SK-N-SH (cell line): Measurements from ENCODE around the gene PLEKHM2. TPM values are rescaled to one million over a fixed set of nuclear protein-coding genes. Genes with fewer than 3 reads are reported as not detected.

ENCODE experiments used
- CTCF ChIA-PET: fragments of 300-600, 350-600 bp; formaldehyde crosslinking; extraction: SDS; loops from one replicate; lab custom pipeline; 2021; lab: Yijun Ruan, JAX
- POLR2A ChIA-PET: fragments of 350-600 bp; sonication (Branson Sonifier 250); formaldehyde crosslinking; extraction: SDS; loops from one replicate; lab custom pipeline; 2020; ENCODE audit warnings: antibody characterized with exemption, inconsistent platforms; lab: Yijun Ruan, JAX
- DNase-seq: peaks from one replicate; pipeline ENCODE4 v3.0.0; 2012
- H2AFZ ChIP-seq: fragments of 200-600 bp; sonication (generic); 2 replicates; pipeline ENCODE4 v1.8.1; 2016; ENCODE audit warnings: antibody characterized with exemption, mild to moderate bottlenecking, low read depth
- H3F3A ChIP-seq: fragments of 200-600 bp; sonication (generic); replicated peaks from 2 replicates; pipeline ENCODE3; 2016; ENCODE audit warnings: antibody characterized with exemption, mild to moderate bottlenecking; ENCODE audit not compliant: insufficient read depth
- H3K27ac ChIP-seq, 2 experiments: fragments of 200-500 bp in 1 of 2; fragments of 200-600 bp in 1 of 2; sonication (Bioruptor generic) in 1 of 2; sonication (generic), shearing (Covaris generic) in 1 of 2; 2 replicates each; pipeline versions ENCODE4 v1.5.1 to v1.6.1; 2014 to 2016; ENCODE audit warnings: low read depth in 2 of 2, inconsistent platforms in 1 of 2, low read length in 1 of 2, mild to moderate bottlenecking in 1 of 2, mixed read lengths in 1 of 2
- H3K27me3 ChIP-seq: fragments of 200-600 bp; sonication (generic), shearing (Covaris generic); 2 replicates; pipeline ENCODE4 v1.6.1; 2016; ENCODE audit warnings: mixed run types; ENCODE audit not compliant: insufficient read depth
- H3K36me3 ChIP-seq, 2 experiments: fragments of 200-500 bp in 1 of 2; fragments of 200-600 bp in 1 of 2; sonication (Bioruptor generic) in 1 of 2; sonication (generic) in 1 of 2; replicated peaks in 1 of 2; 2 replicates each; pipeline versions ENCODE3 to v1.5.1; 2014 to 2016; ENCODE audit warnings: low read length in 1 of 2, mild to moderate bottlenecking in 1 of 2; ENCODE audit not compliant: insufficient read depth in 2 of 2, control insufficient read depth in 1 of 2
- H3K4me1 ChIP-seq, 2 experiments: fragments of 200-500 bp in 1 of 2; fragments of 200-600 bp in 1 of 2; sonication (Bioruptor generic) in 1 of 2; sonication (generic), shearing (Covaris generic) in 1 of 2; 2 replicates each; pipeline versions ENCODE4 v1.5.1 to v1.6.1; 2014 to 2016; ENCODE audit warnings: low read depth in 1 of 2, low read length in 1 of 2, mixed run types in 1 of 2; ENCODE audit not compliant: insufficient read depth in 2 of 2, control insufficient read depth in 1 of 2
- H3K4me2 ChIP-seq: fragments of 200-600 bp; sonication (generic), shearing (Covaris generic); 2 replicates; pipeline ENCODE4 v1.6.1; 2017; ENCODE audit warnings: mixed run types
- H3K4me3 ChIP-seq, 2 experiments: fragments of 200-500 bp in 1 of 2; fragments of 200-600 bp in 1 of 2; sonication (Bioruptor generic) in 1 of 2; sonication (generic), shearing (Covaris generic) in 1 of 2; 2 replicates each; pipeline versions ENCODE4 v1.5.1 to v1.8.1; 2014 to 2016; ENCODE audit warnings: low read depth in 2 of 2, inconsistent platforms in 1 of 2, low read length in 1 of 2, mild to moderate bottlenecking in 1 of 2, mixed read lengths in 1 of 2, moderate library complexity in 1 of 2
- H3K79me2 ChIP-seq: fragments of 200-600 bp; sonication (generic); 2 replicates; pipeline ENCODE4 v1.8.1; 2017; ENCODE audit warnings: mild to moderate bottlenecking; ENCODE audit not compliant: insufficient read depth
- H3K9ac ChIP-seq: fragments of 200-600 bp; sonication (generic); 2 replicates; pipeline ENCODE4 v1.6.1; 2017; ENCODE audit warnings: mixed run types
- H3K9me2 ChIP-seq: fragments of 200-600 bp; sonication (generic); 2 replicates; pipeline ENCODE4 v1.6.1; 2017; ENCODE audit warnings: mixed run types
- H3K9me3 ChIP-seq: fragments of 200-600 bp; sonication (generic); 2 replicates; pipeline ENCODE4 v1.6.1; 2017; ENCODE audit warnings: mixed run types, mild to moderate bottlenecking, moderate library complexity
- H4K20me1 ChIP-seq: fragments of 200-600 bp; sonication (generic); 2 replicates; pipeline ENCODE4 v1.6.1; 2017; ENCODE audit warnings: mild to moderate bottlenecking, mixed run types; ENCODE audit not compliant: insufficient read depth
- FOXJ3 ChIP-seq: sonication (generic); formaldehyde crosslinking; IDR thresholded peaks from 2 replicates; pipeline ENCODE4 v1.5.1; 2020; ENCODE audit warnings: mild to moderate bottlenecking, missing genetic modification reagents
- FOXM1 ChIP-seq: IDR thresholded peaks from 2 replicates; pipeline ENCODE4 v1.4.0; 2012; ENCODE audit warnings: low read depth, mild to moderate bottlenecking
- GATA2 ChIP-seq: sonication (generic); formaldehyde crosslinking; IDR thresholded peaks from 2 replicates; pipeline ENCODE4 v1.5.0; 2020; ENCODE audit warnings: mild to moderate bottlenecking, missing genetic modification reagents
- JUND ChIP-seq: IDR thresholded peaks from 2 replicates; pipeline ENCODE4 v1.4.0; 2012
- MEF2A ChIP-seq: IDR thresholded peaks from 2 replicates; pipeline ENCODE4 v1.4.0; 2012; ENCODE audit warnings: low read depth, borderline replicate concordance
- MXI1 ChIP-seq: IDR thresholded peaks from 2 replicates; pipeline ENCODE4 v1.6.1; 2012; ENCODE audit warnings: mild to moderate bottlenecking, low read depth, low read length, improper control_type of control experiment
- NRF1 ChIP-seq: IDR thresholded peaks from 2 replicates; pipeline ENCODE4 v1.6.1; 2012; ENCODE audit warnings: low read depth, mild to moderate bottlenecking, low read length
- RCOR1 ChIP-seq: fragments of 150-350 bp; IDR thresholded peaks from 2 replicates; pipeline ENCODE4 v1.6.1; 2017; ENCODE audit warnings: antibody characterized with exemption, low read length
- RXRA ChIP-seq: IDR thresholded peaks from 2 replicates; pipeline ENCODE4 v1.4.0; 2012; ENCODE audit warnings: low read depth, mild to moderate bottlenecking, borderline replicate concordance
- SIN3A ChIP-seq: IDR thresholded peaks from 2 replicates; pipeline ENCODE4 v1.6.1; 2012; ENCODE audit warnings: low read depth, mild to moderate bottlenecking, low read length, moderate library complexity, borderline replicate concordance
- TAF1 ChIP-seq: IDR thresholded peaks from 2 replicates; pipeline ENCODE4 v1.6.1; 2012; ENCODE audit warnings: low read depth, mild to moderate bottlenecking, low read length, moderate library complexity, borderline replicate concordance
- TEAD4 ChIP-seq: IDR thresholded peaks from 2 replicates; pipeline ENCODE4 v1.4.0; 2012; ENCODE audit warnings: mild to moderate bottlenecking, borderline replicate concordance; ENCODE audit not compliant: insufficient read depth
- YY1 ChIP-seq: IDR thresholded peaks from 2 replicates; pipeline ENCODE4 v1.4.0; 2012; ENCODE audit warnings: low read depth, mild to moderate bottlenecking
- WGBS: methylation state at CpG from one replicate; pipeline ENCODE4 v1.1.6; 2017; ENCODE audit warnings: low lambda C conversion rate; 5-methylcytosine and 5-hydroxymethylcytosine counted together
- polyA plus RNA-seq, 3 experiments: library from polyadenylated mRNA; depleted of rRNA; stranded (reverse); fragments of >200 nt; gene quantifications; 2 replicates each; pipeline ENCODE4 v1.2.3, GENCODE V29; 2012
- TF ChIP-seq, protein P1 (sequence below): IDR thresholded peaks from 2 replicates; pipeline ENCODE4 v1.4.0; 2012; ENCODE audit warnings: low read depth
- TF ChIP-seq, protein P2 (sequence below): IDR thresholded peaks from 2 replicates; pipeline ENCODE4 v1.4.0; 2012; ENCODE audit warnings: low read depth, borderline replicate concordance
- TF ChIP-seq, protein P3 (sequence below): fragments of 200-600 bp; sonication (generic); IDR thresholded peaks from 2 replicates; pipeline ENCODE4 v1.6.1; 2017; ENCODE audit warnings: antibody characterized with exemption, mild to moderate bottlenecking, moderate library complexity
- TF ChIP-seq, protein P4 (sequence below): IDR thresholded peaks from 2 replicates; pipeline ENCODE4 v1.4.0; 2012; ENCODE audit warnings: low read depth, borderline replicate concordance

Gene PLEKHM2
- polyA plus RNA-seq, 1 of the 3 experiments (the other 2 are of a cell fraction) = 38.9 TPM

DNA sequence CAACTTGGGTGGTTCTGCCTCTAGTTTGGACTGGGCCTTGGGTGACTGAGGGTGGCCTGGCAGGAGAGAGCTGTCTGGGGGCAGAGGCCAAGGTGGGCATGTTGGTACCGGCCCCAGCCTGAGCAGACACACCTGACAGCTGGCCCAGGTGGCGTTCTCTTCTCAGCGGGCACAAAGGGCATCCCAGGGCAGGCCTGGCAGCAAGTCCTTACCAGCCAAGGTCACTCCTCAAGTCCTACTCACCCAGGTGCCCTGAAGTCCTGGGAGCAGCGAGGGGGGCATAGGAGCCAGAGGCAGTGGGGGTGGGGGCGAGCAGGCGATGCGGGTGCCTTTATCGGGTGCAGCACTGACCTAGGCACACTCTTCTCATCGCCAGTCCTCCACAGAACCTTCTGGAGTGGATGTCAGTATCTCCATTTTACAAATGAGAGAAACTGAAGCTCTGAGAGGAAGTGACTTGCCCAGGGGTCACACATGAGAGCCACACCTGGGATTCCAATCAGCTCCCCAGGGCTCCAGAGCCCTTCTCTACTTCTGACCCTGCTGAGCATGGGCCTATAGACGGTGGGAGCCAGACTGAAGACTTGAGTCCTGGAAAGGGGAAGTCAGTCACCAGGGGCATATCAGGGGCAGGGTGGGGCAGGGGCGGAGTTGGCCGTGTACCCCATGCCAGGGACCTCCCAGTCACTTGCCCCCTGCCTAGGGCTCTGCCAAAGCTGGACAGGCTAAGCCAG is 51.4 kb downstream of the PLEKHM2 start:
- ChIA-PET POLR2A (no interaction called here), CTCF (interaction anchor here (1.5 kb wide), 1 partner anchor 20 kb away, joined by 3 read pairs; no protein-coding TSS in a partner anchor)
- Histone ChIP-seq H3K9me2 (no peaks in the 10 kb centered on the region), H4K20me1 (no peaks in the 10 kb centered on the region), H3K9me3 (no peaks in the 10 kb centered on the region), H3K4me3 (no peak overlapping the region), H3K4me2 (no peak overlapping the region), H3K9ac (no peak overlapping the region), H3K27ac (peak overlapping the region in 1 of 2 experiments; percentile 34; a peak in 1 of 4 replicates), H3K79me2 (no peaks in the 10 kb centered on the region), H3F3A (no peaks in the 10 kb centered on the region), H3K36me3 (peaks cover 0 to 39% of the 10 kb centered on the region in 2 experiments), H3K27me3 (no peaks in the 10 kb centered on the region), H3K4me1 (peaks cover 0 to 37% of the 10 kb centered on the region in 2 experiments; a peak in 1 of 4 replicates), H2AFZ (no peak overlapping the region)
- TF ChIP-seq GATA2 = no peak
- TF ChIP-seq RXRA = no peak
- TF ChIP-seq, protein P1, sequence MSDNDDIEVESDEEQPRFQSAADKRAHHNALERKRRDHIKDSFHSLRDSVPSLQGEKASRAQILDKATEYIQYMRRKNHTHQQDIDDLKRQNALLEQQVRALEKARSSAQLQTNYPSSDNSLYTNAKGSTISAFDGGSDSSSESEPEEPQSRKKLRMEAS = no peak
- TF ChIP-seq RCOR1 = no peak
- TF ChIP-seq, protein P2, sequence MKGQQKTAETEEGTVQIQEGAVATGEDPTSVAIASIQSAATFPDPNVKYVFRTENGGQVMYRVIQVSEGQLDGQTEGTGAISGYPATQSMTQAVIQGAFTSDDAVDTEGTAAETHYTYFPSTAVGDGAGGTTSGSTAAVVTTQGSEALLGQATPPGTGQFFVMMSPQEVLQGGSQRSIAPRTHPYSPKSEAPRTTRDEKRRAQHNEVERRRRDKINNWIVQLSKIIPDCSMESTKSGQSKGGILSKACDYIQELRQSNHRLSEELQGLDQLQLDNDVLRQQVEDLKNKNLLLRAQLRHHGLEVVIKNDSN = no peak
- no peak for TF ChIP-seq MEF2A
- TF ChIP-seq YY1 = no peak
- TF ChIP-seq, protein P3, sequence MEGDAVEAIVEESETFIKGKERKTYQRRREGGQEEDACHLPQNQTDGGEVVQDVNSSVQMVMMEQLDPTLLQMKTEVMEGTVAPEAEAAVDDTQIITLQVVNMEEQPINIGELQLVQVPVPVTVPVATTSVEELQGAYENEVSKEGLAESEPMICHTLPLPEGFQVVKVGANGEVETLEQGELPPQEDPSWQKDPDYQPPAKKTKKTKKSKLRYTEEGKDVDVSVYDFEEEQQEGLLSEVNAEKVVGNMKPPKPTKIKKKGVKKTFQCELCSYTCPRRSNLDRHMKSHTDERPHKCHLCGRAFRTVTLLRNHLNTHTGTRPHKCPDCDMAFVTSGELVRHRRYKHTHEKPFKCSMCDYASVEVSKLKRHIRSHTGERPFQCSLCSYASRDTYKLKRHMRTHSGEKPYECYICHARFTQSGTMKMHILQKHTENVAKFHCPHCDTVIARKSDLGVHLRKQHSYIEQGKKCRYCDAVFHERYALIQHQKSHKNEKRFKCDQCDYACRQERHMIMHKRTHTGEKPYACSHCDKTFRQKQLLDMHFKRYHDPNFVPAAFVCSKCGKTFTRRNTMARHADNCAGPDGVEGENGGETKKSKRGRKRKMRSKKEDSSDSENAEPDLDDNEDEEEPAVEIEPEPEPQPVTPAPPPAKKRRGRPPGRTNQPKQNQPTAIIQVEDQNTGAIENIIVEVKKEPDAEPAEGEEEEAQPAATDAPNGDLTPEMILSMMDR = no peak
- TF ChIP-seq FOXJ3 (CRISPR knock-in tag) = no peak
- TF ChIP-seq TAF1 = no peak
- TF ChIP-seq SIN3A = no peak
- no peak for TF ChIP-seq MXI1
- no peak for TF ChIP-seq FOXM1
- no peak for TF ChIP-seq TEAD4
- TF ChIP-seq, protein P4, sequence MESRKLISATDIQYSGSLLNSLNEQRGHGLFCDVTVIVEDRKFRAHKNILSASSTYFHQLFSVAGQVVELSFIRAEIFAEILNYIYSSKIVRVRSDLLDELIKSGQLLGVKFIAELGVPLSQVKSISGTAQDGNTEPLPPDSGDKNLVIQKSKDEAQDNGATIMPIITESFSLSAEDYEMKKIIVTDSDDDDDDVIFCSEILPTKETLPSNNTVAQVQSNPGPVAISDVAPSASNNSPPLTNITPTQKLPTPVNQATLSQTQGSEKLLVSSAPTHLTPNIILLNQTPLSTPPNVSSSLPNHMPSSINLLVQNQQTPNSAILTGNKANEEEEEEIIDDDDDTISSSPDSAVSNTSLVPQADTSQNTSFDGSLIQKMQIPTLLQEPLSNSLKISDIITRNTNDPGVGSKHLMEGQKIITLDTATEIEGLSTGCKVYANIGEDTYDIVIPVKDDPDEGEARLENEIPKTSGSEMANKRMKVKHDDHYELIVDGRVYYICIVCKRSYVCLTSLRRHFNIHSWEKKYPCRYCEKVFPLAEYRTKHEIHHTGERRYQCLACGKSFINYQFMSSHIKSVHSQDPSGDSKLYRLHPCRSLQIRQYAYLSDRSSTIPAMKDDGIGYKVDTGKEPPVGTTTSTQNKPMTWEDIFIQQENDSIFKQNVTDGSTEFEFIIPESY = no peak
- no peak for TF ChIP-seq NRF1
- TF ChIP-seq JUND = no peak
- no peak for DNase-seq
- whole genome bisulfite sequencing = 95% methylated on average over 7 of the region's 12 CpGs
